PC-3 (cell line): ENCODE measurements around the gene CHRM2.

Experiments
- EZH2 ChIP-seq: fragments of 300-600 bp; sonication (generic); IDR thresholded peaks from one replicate; pipeline ENCODE4 v1.6.1; 2017; ENCODE audit warnings: antibody characterized with exemption, mild to moderate bottlenecking, low read length; ENCODE audit not compliant: unreplicated experiment
- EZH2phosphoT487 ChIP-seq: fragments of 300-600 bp; sonication (generic); IDR thresholded peaks from 2 replicates; pipeline ENCODE4 v1.6.1; 2018; ENCODE audit warnings: mild to moderate bottlenecking, antibody characterized with exemption, low read length, borderline replicate concordance
- TF ChIP-seq, protein P1 (sequence below): fragments of 300-600 bp; sonication (generic); conservative IDR thresholded peaks from 2 replicates; pipeline ENCODE4 v1.5.1; 2017; ENCODE audit warnings: antibody characterized with exemption, low read depth, mild to moderate bottlenecking, low read length

DNA sequence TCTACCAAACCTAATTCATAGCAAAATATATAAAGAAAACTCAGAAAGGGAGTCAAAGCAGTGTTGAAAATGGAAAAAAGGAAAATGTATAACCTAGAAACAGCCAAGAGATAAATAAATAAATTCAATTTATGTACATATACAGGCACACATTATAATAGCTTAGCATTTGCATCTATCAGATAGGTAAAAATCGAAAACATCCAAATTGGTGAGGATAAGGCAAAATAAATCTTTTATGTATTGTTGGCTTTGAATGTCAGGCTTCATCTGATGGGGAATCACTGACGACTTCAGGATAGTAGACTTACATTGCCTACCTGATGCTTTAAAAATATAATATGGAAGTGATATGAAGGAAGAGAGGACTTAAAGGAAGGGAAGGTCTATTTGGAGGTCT lies 20.6 kb upstream of the CHRM2 start:
- TF ChIP-seq, protein P1, sequence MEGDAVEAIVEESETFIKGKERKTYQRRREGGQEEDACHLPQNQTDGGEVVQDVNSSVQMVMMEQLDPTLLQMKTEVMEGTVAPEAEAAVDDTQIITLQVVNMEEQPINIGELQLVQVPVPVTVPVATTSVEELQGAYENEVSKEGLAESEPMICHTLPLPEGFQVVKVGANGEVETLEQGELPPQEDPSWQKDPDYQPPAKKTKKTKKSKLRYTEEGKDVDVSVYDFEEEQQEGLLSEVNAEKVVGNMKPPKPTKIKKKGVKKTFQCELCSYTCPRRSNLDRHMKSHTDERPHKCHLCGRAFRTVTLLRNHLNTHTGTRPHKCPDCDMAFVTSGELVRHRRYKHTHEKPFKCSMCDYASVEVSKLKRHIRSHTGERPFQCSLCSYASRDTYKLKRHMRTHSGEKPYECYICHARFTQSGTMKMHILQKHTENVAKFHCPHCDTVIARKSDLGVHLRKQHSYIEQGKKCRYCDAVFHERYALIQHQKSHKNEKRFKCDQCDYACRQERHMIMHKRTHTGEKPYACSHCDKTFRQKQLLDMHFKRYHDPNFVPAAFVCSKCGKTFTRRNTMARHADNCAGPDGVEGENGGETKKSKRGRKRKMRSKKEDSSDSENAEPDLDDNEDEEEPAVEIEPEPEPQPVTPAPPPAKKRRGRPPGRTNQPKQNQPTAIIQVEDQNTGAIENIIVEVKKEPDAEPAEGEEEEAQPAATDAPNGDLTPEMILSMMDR, result no peak
- no peak for TF ChIP-seq EZH2phosphoT487
- TF ChIP-seq EZH2, result no peak
